A673 (cell line): ENCODE measurements around the gene UBL5. TPM values are rescaled to one million over a fixed set of nuclear protein-coding genes. Genes with fewer than 3 reads are reported as not detected.

Source experiments
- BruUV-seq: library from RNA; stranded (reverse); fragments of 400-500 nt; replicated peaks from 2 replicates; lab custom pipeline; 2021; lab: Mats Ljungman, UMichigan
- CTCF ChIA-PET: fragments of 300-600 bp; sonication (Branson Sonifier 250); formaldehyde crosslinking; loops from one replicate; lab custom pipeline; 2022; ENCODE audit warnings: antibody characterized with exemption; lab: Charles Lee
- POLR2A ChIA-PET: fragments of 300-600 bp; sonication (Branson Sonifier 250); formaldehyde crosslinking; loops from one replicate; lab custom pipeline; 2022; ENCODE audit warnings: antibody characterized with exemption; ENCODE audit not compliant: low non-redundant PET; lab: Charles Lee
- DNase-seq: peaks from one replicate; pipeline ENCODE4 v3.0.0-alpha.2; 2015; ENCODE audit warnings: low spot score
- H3K27ac ChIP-seq: fragments of 200-600 bp; sonication (generic); 2 replicates; pipeline ENCODE4 v1.5.1; 2016; ENCODE audit warnings: mixed run types, low read depth, mild to moderate bottlenecking, mixed read lengths, antibody characterized with exemption, low read length; ENCODE audit not compliant: poor library complexity, severe bottlenecking
- H3K27me3 ChIP-seq: fragments of 200-600 bp; sonication (generic); replicated peaks from 2 replicates; pipeline ENCODE4 v1.6.1; 2017; ENCODE audit warnings: mixed run types, low read depth, mild to moderate bottlenecking, mixed read lengths, antibody characterized with exemption, low read length; ENCODE audit not compliant: insufficient read depth, poor library complexity
- H3K36me3 ChIP-seq: fragments of 200-600 bp; sonication (generic); 2 replicates; pipeline ENCODE4 v1.6.1; 2016; ENCODE audit warnings: mixed run types, mild to moderate bottlenecking, mixed read lengths, antibody characterized with exemption, low read length; ENCODE audit not compliant: insufficient read depth, poor library complexity, severe bottlenecking
- H3K4me1 ChIP-seq: fragments of 200-600 bp; sonication (generic); 2 replicates; pipeline ENCODE4 v1.6.1; 2017; ENCODE audit warnings: mixed run types, mild to moderate bottlenecking, mixed read lengths, antibody characterized with exemption, low read length; ENCODE audit not compliant: insufficient read depth, poor library complexity, severe bottlenecking
- H3K4me3 ChIP-seq: fragments of 200-600 bp; sonication (generic); 2 replicates; pipeline ENCODE4 v1.5.1; 2016; ENCODE audit warnings: low read depth, mixed run types, mild to moderate bottlenecking, mixed read lengths, low read length; ENCODE audit not compliant: poor library complexity, severe bottlenecking
- H3K9me3 ChIP-seq: fragments of 200-600 bp; sonication (generic); 2 replicates; pipeline ENCODE4 v1.6.1; 2016; ENCODE audit warnings: mixed run types, low read depth, mild to moderate bottlenecking, mixed read lengths, antibody characterized with exemption, low read length; ENCODE audit not compliant: poor library complexity, severe bottlenecking
- EZH2 ChIP-seq: fragments of 200-600 bp; sonication (generic); IDR thresholded peaks from 2 replicates; pipeline ENCODE4 v1.6.1; 2017; ENCODE audit warnings: borderline replicate concordance, low read depth, mild to moderate bottlenecking, mixed read lengths, antibody characterized with exemption, low read length; ENCODE audit not compliant: poor library complexity, severe bottlenecking
- intact Hi-C: fragments of 100-400 bp; cut with micrococcal nuclease; formaldehyde crosslinking; loops from one replicate; pipeline ENCODE4 v1.10.0; 2022; ENCODE audit not compliant: unreplicated experiment
- total RNA-seq: library from RNA; stranded (reverse); gene quantifications from 2 replicates; pipeline ENCODE4 v1.2.3, GENCODE V29; 2021
- TF ChIP-seq, protein P1 (sequence below): fragments of 300-800, 200-600 bp; sonication (generic); conservative IDR thresholded peaks from 2 replicates; pipeline ENCODE4 v1.5.1; 2017; ENCODE audit warnings: low read depth, mild to moderate bottlenecking, antibody characterized with exemption, low read length, moderate library complexity, mixed read lengths

Gene UBL5
- total RNA-seq, 1 experiment from 2014 or later: 383 TPM

DNA sequence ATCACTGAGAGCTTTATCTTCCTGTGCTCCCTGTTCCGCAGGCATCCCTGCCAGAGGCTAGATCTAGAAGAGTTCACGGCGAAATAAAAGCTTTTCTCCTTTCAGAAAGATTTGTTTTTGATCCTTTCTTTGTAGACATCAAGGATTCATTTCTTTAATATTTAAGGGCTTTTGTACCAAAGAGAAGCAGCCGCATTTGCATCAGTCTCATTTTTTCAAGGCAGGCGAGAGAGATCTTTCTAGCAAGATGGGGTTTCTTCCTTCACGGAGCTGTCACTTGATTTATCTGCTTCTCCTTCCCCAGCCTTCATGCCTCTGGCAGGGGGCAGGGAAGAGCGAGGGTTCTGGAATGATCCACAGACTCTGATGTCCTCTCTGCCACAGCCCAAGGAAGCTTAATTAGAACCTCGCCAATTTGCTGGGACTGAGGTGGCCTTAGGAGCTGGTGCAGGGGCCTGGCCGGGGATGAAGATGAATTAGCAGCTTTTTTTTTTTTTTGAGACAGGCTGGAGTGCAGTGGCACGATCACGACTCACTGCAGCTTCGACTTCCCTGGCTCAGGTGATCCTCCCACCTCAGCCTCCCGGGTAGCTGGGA is 47.4 kb downstream of the UBL5 start:
- CTCF ChIA-PET: interaction anchor here (0.7 kb wide), 1 partner anchor 136 kb away, joined by 6 read pairs; no protein-coding TSS in a partner anchor
- Histone ChIP-seq H3K4me1 (no peaks in the 10 kb centered on the region), H3K36me3 (no peaks in the 10 kb centered on the region), H3K9me3 (no peaks in the 10 kb centered on the region), H3K27me3 (no peaks in the 10 kb centered on the region), H3K4me3 (no peak overlapping the region), H3K27ac (no peak overlapping the region)
- DNase-seq: no peak
- no peak for TF ChIP-seq EZH2
- TF ChIP-seq, protein P1, sequence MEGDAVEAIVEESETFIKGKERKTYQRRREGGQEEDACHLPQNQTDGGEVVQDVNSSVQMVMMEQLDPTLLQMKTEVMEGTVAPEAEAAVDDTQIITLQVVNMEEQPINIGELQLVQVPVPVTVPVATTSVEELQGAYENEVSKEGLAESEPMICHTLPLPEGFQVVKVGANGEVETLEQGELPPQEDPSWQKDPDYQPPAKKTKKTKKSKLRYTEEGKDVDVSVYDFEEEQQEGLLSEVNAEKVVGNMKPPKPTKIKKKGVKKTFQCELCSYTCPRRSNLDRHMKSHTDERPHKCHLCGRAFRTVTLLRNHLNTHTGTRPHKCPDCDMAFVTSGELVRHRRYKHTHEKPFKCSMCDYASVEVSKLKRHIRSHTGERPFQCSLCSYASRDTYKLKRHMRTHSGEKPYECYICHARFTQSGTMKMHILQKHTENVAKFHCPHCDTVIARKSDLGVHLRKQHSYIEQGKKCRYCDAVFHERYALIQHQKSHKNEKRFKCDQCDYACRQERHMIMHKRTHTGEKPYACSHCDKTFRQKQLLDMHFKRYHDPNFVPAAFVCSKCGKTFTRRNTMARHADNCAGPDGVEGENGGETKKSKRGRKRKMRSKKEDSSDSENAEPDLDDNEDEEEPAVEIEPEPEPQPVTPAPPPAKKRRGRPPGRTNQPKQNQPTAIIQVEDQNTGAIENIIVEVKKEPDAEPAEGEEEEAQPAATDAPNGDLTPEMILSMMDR: no peak
- BruUV-seq: no TSS peak
- POLR2A ChIA-PET: no interaction called here
- intact Hi-C loops: no loop called here

DNA sequence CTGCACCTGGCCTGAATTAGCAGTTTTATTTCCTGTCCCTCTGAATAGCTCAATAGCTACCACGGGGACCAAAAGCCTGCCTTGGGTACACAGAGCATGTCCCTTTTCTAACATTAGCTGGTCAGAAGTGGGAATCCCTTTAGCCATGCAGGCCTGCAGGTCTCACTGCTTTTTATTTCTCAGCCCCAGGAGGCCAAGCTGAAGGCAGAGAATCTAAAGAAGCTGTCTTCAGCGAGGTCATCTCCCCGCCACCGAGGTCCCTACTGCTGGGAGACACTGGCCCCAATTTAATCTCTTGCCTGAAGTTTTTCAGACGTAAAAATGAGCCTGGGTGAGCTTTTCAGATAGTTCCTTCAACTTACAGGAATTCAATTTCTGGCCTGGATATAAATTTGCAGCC is 48.1 kb downstream of the UBL5 start:
- no peaks in the 10 kb centered on the region for H3K27me3 ChIP-seq
- H3K36me3 ChIP-seq: no peaks in the 10 kb centered on the region
- H3K9me3 ChIP-seq: no peaks in the 10 kb centered on the region
- CTCF ChIA-PET: no interaction called here
- intact Hi-C loops: no loop called here
- no peak overlapping the region for H3K27ac ChIP-seq
- no peak for DNase-seq
- H3K4me1 ChIP-seq: no peaks in the 10 kb centered on the region
- POLR2A ChIA-PET: no interaction called here
- no peak overlapping the region for H3K4me3 ChIP-seq
- TF ChIP-seq, protein P1: no peak
- TF ChIP-seq EZH2: no peak
- BruUV-seq: no TSS peak

GRCh38 chr19:9877780-9878510 is 50.2 kb downstream of the UBL5 start:
- Histone ChIP-seq H3K27ac (no peak overlapping the region), H3K4me3 (no peak overlapping the region), H3K36me3 (no peaks in the 10 kb centered on the region), H3K4me1 (no peaks in the 10 kb centered on the region), H3K9me3 (no peaks in the 10 kb centered on the region), H3K27me3 (no peaks in the 10 kb centered on the region)
- intact Hi-C loops: no loop called here
- ChIA-PET CTCF (no interaction called here), POLR2A (interaction anchor here (0.8 kb wide), 1 partner anchor 1222 kb away, joined by 6 read pairs; no protein-coding TSS in a partner anchor)
- no peak for TF ChIP-seq EZH2
- TF ChIP-seq, protein P1: no peak
- DNase-seq: no peak
- no TSS peak for BruUV-seq
